Dendritic cell treated with granulocyte-macrophage colony-stimulating factor and Interleukin-4, amounts not matched to agents 40 ng/mL and 50 ng/mL, for 4 days (primary cell): ENCODE results near the gene DEFB110.

Experiments
- H3K27ac Mint-ChIP-seq: one replicate; pipeline ENCODE4 v1.8.0; 2022; ENCODE audit warnings: mild to moderate bottlenecking, mixed read lengths
- H3K27me3 Mint-ChIP-seq: one replicate; pipeline ENCODE4 v1.8.0; 2022; ENCODE audit warnings: mild to moderate bottlenecking, mixed read lengths
- H3K36me3 Mint-ChIP-seq: one replicate; pipeline ENCODE4 v1.8.0; 2022; ENCODE audit warnings: low read depth, mixed read lengths
- H3K4me1 Mint-ChIP-seq: one replicate; pipeline ENCODE4 v1.8.0; 2022; ENCODE audit warnings: low read depth, mixed read lengths
- H3K4me3 Mint-ChIP-seq: one replicate; pipeline ENCODE4 v1.8.0; 2022; ENCODE audit warnings: mild to moderate bottlenecking, moderate library complexity, mixed read lengths
- H3K9me3 Mint-ChIP-seq: one replicate; pipeline ENCODE4 v1.8.0; 2022; ENCODE audit warnings: mixed read lengths
- intact Hi-C: fragments of 100-400 bp; cut with micrococcal nuclease; formaldehyde crosslinking; loops from one replicate; pipeline ENCODE4 v1.15.0; 2022

The DEFB110 gene

GRCh38 chr6:49982046-49982445, 39.7 kb downstream of the DEFB110 start:
- H3K27ac Mint-ChIP-seq: no peak overlapping the region
- no peak overlapping the region for H3K4me3 Mint-ChIP-seq
- no peaks in the 10 kb centered on the region for H3K27me3 Mint-ChIP-seq
- intact Hi-C loops: no loop called here
- no peaks in the 10 kb centered on the region for H3K9me3 Mint-ChIP-seq
- H3K4me1 Mint-ChIP-seq: no peaks in the 10 kb centered on the region
- no peaks in the 10 kb centered on the region for H3K36me3 Mint-ChIP-seq

- Mint-ChIP-seq H3K27ac (no peak overlapping the region), H3K4me3 (no peak overlapping the region), H3K36me3 (no peaks in the 10 kb centered on the region), H3K4me1 (no peaks in the 10 kb centered on the region), H3K27me3 (no peaks in the 10 kb centered on the region), H3K9me3 (no peaks in the 10 kb centered on the region)
- intact Hi-C loops: no loop called here
Observed at GRCh38 chr6:49980898-49981297, 40.9 kb downstream of the DEFB110 start.

- Mint-ChIP-seq H3K4me3 (no peak overlapping the region), H3K36me3 (no peaks in the 10 kb centered on the region), H3K27me3 (no peaks in the 10 kb centered on the region), H3K4me1 (no peaks in the 10 kb centered on the region), H3K27ac (no peak overlapping the region), H3K9me3 (no peaks in the 10 kb centered on the region)
- intact Hi-C loops: no loop called here
Observed at GRCh38 chr6:49979584-49979983, 42.2 kb downstream of the DEFB110 start.

GRCh38 chr6:49978332-49979226, 43.2 kb downstream of the DEFB110 start:
- Mint-ChIP-seq H3K4me1 (no peaks in the 10 kb centered on the region), H3K9me3 (no peaks in the 10 kb centered on the region), H3K27ac (no peak overlapping the region), H3K4me3 (no peak overlapping the region), H3K27me3 (no peaks in the 10 kb centered on the region), H3K36me3 (no peaks in the 10 kb centered on the region)
- intact Hi-C loops: no loop called here

- H3K36me3 Mint-ChIP-seq: no peaks in the 10 kb centered on the region
- no peaks in the 10 kb centered on the region for H3K9me3 Mint-ChIP-seq
- H3K4me1 Mint-ChIP-seq: no peaks in the 10 kb centered on the region
- intact Hi-C loops: no loop called here
- H3K27ac Mint-ChIP-seq: no peak within 1 kb of the TSS
- H3K27me3 Mint-ChIP-seq: no peaks in the 10 kb centered on the region
- no peak within 1 kb of the TSS for H3K4me3 Mint-ChIP-seq
Observed at GRCh38 chr6:49969605-49970004, 52.2 kb downstream of the DEFB110 start, which contains the start of gene DEFB113. DEFB113 (minus strand) TSS chr6:49969625; CDS start chr6:49969625, 0 bp downstream.
